CD4-positive, alpha-beta T cell treated with Interleukin-1 beta for 1 hour (primary cell): ENCODE measurements around the gene PRKN.

ENCODE experiments used
- DNase-seq, 2 donors: peaks; one replicate each; pipeline ENCODE4 v3.0.0-alpha.2; 2020 to 2022

PRKN gene

GRCh38 chr6:162014069-162014811 is 713.3 kb downstream of the PRKN start:
- DNase-seq = no peak

GRCh38 chr6:162005372-162005771 is 722.2 kb downstream of the PRKN start:
- DNase-seq = no peak

- no peak for DNase-seq
These were observed 730.8 kb downstream of the PRKN start for GRCh38 chr6:161996783-161997182.

- DNase-seq = no peak
These were observed 741.6 kb downstream of the PRKN start for GRCh38 chr6:161985876-161986423.

- DNase-seq = no peak
These were observed 742.9 kb downstream of the PRKN start for GRCh38 chr6:161984713-161985112.

GRCh38 chr6:161976553-161976952 is 751.0 kb downstream of the PRKN start:
- no peak for DNase-seq

GRCh38 chr6:161973064-161973463 is 754.5 kb downstream of the PRKN start:
- no peak for DNase-seq

GRCh38 chr6:161971043-161971442 is 756.5 kb downstream of the PRKN start:
- no peak for DNase-seq

GRCh38 chr6:161963634-161964234 is 763.8 kb downstream of the PRKN start:
- no peak for DNase-seq

- no peak for DNase-seq
These were observed 764.4 kb downstream of the PRKN start for GRCh38 chr6:161963181-161963580.

GRCh38 chr6:161961796-161962195 is 765.8 kb downstream of the PRKN start:
- DNase-seq = no peak

- no peak for DNase-seq
These were observed 766.5 kb downstream of the PRKN start for GRCh38 chr6:161961046-161961445.

GRCh38 chr6:161959072-161959471 is 768.5 kb downstream of the PRKN start:
- no peak for DNase-seq

GRCh38 chr6:161956082-161956481 is 771.5 kb downstream of the PRKN start:
- no peak for DNase-seq

- DNase-seq = no peak
These were observed 772.8 kb downstream of the PRKN start for GRCh38 chr6:161954699-161955276.

GRCh38 chr6:161954077-161954476 is 773.5 kb downstream of the PRKN start:
- DNase-seq = no peak

GRCh38 chr6:161951126-161951525 is 776.4 kb downstream of the PRKN start:
- DNase-seq = no peak

- no peak for DNase-seq
These were observed 778.0 kb downstream of the PRKN start for GRCh38 chr6:161949531-161949930.

GRCh38 chr6:161948462-161948861 is 779.1 kb downstream of the PRKN start:
- no peak for DNase-seq

GRCh38 chr6:161947371-161947770 is 780.2 kb downstream of the PRKN start:
- no peak for DNase-seq

- no peak for DNase-seq
These were observed 781.1 kb downstream of the PRKN start for GRCh38 chr6:161946461-161946860.

GRCh38 chr6:161943561-161943960 is 784.0 kb downstream of the PRKN start:
- DNase-seq = no peak

GRCh38 chr6:161941565-161941964 is 786.0 kb downstream of the PRKN start:
- DNase-seq = no peak

- DNase-seq = no peak
These were observed 787.0 kb downstream of the PRKN start for GRCh38 chr6:161940519-161940918.
